Mesendoderm (in vitro differentiated cells): ENCODE data around the gene RASGRF1.

ENCODE experiments used
- DNase-seq: peaks from one replicate; pipeline ENCODE4 v3.0.0; 2013
- H2AK5ac ChIP-seq: 2 replicates; pipeline ENCODE4 v1.6.1; 2013; ENCODE audit warnings: low read length, inconsistent platforms
- H2BK120ac ChIP-seq: 2 replicates; pipeline ENCODE4 v1.6.1; 2013; ENCODE audit warnings: low read depth, mild to moderate bottlenecking, low read length, moderate library complexity, mixed read lengths
- H2BK15ac ChIP-seq: replicated peaks from 2 replicates; pipeline ENCODE4 v1.6.1; 2013; ENCODE audit warnings: low read depth, mild to moderate bottlenecking, moderate library complexity
- H2BK5ac ChIP-seq: 2 replicates; pipeline ENCODE4 v1.6.1; 2013; ENCODE audit warnings: low read length, inconsistent platforms
- H3K18ac ChIP-seq: 2 replicates; pipeline ENCODE4 v1.6.1; 2013; ENCODE audit warnings: mild to moderate bottlenecking, low read length, mixed read lengths
- H3K23ac ChIP-seq: one replicate; pipeline ENCODE4 v1.6.1; 2013; ENCODE audit warnings: low read length
- H3K27ac ChIP-seq: 2 replicates; pipeline ENCODE4 v1.5.1; 2013; ENCODE audit warnings: low read depth, mild to moderate bottlenecking, inconsistent platforms, low read length, moderate library complexity
- H3K27me3 ChIP-seq: 2 replicates; pipeline ENCODE4 v1.6.1; 2013; ENCODE audit warnings: low read length, control low read depth, mild to moderate bottlenecking, inconsistent platforms; ENCODE audit not compliant: insufficient read depth, poor library complexity
- H3K36me3 ChIP-seq: 2 replicates; pipeline ENCODE4 v1.6.1; 2013; ENCODE audit warnings: low read length, inconsistent platforms; ENCODE audit not compliant: control insufficient read depth, insufficient read depth
- H3K4ac ChIP-seq: one replicate; pipeline ENCODE4 v1.6.1; 2013; ENCODE audit warnings: low read depth, mild to moderate bottlenecking, low read length, moderate library complexity
- H3K4me1 ChIP-seq: 2 replicates; pipeline ENCODE4 v1.6.1; 2013; ENCODE audit warnings: low read depth, low read length, inconsistent platforms; ENCODE audit not compliant: control insufficient read depth
- H3K4me2 ChIP-seq: 2 replicates; pipeline ENCODE4 v1.6.1; 2013; ENCODE audit warnings: low read length
- H3K4me3 ChIP-seq: 2 replicates; pipeline ENCODE4 v1.5.1; 2013; ENCODE audit warnings: mild to moderate bottlenecking, low read length
- H3K56ac ChIP-seq: one replicate; pipeline ENCODE4 v1.6.1; 2013; ENCODE audit warnings: low read length
- H3K79me1 ChIP-seq: 2 replicates; pipeline ENCODE4 v1.6.1; 2013; ENCODE audit warnings: low read length, inconsistent platforms
- H3K79me2 ChIP-seq: 2 replicates; pipeline ENCODE4 v1.6.1; 2013; ENCODE audit warnings: mild to moderate bottlenecking, low read length; ENCODE audit not compliant: control insufficient read depth, insufficient read depth
- H3K9ac ChIP-seq: 2 replicates; pipeline ENCODE4 v1.6.1; 2013; ENCODE audit warnings: low read length, inconsistent platforms
- H4K5ac ChIP-seq: one replicate; pipeline ENCODE4 v1.6.1; 2013; ENCODE audit warnings: low read length
- H4K8ac ChIP-seq: one replicate; pipeline ENCODE4 v1.6.1; 2013; ENCODE audit warnings: low read depth, mild to moderate bottlenecking, control low read depth, low read length, moderate library complexity
- WGBS: extraction: QIAGEN DNeasy Blood & Tissue Kit; methylation state at CpG from one replicate; pipeline ENCODE4 v1.1.7; 2013; ENCODE audit warnings: low lambda C conversion rate, missing lambda C conversion rate; ENCODE audit not compliant: insufficient coverage; ENCODE audit errors: extremely low coverage; 5-methylcytosine and 5-hydroxymethylcytosine counted together

The RASGRF1 gene

DNA sequence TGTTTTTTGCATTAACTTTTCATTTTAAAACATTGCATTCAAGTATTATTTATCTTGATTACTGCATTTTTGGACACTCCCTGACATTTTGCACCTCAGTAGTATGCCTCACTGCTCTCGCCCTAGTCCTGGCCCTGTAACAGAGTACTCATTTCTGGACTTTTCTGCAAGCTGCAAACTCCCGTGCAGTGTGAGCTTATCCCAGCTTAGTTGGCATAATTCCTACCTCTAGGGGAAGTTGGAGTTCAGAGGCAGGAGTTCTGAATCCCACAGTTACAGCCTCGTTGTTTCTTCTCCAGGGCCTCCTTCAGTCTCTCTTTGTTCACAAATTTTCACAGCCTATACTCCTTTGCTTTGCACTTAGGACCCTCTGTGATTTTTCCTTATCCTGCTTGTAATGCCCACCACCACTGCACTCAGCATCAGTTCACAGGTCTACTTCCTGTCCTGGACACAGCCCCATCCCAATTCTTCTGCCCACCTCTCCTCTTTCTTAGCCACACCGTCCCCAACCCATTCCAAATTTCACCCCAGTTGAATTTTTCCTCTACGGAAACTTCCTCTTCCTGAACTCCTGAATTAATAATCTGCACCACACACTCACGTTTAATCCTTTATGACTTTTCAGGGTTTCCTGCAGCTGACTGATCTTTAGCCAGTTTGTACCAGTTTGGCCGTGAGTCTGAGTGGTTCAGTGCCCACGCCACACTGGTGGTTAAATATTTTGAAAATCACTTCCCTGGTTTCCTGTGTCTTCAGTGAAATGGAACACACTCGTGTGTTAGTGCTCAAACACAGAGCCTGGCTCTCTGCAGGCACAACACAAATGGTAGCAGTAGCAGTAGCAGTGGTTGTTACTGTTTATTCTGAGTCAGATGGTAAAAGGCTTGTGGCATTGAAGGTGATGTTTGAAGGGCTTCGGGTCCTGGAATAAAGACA, 139.4 kb downstream of the RASGRF1 start:
- Histone ChIP-seq H3K36me3 (no peaks in the 10 kb centered on the region), H3K4me1 (peaks cover 1% of the 10 kb centered on the region), H3K27ac (no peak overlapping the region), H3K56ac (peak overlapping the region; percentile 34), H2BK5ac (no peak overlapping the region), H3K9ac (no peak overlapping the region), H4K5ac (no peak overlapping the region), H3K23ac (no peak overlapping the region), H2AK5ac (no peak overlapping the region), H2BK15ac (no peak overlapping the region), H4K8ac (no peak overlapping the region), H2BK120ac (no peak overlapping the region), H3K4me2 (no peak overlapping the region), H3K18ac (no peak overlapping the region), H3K4me3 (no peak overlapping the region), H3K79me1 (no peaks in the 10 kb centered on the region), H3K27me3 (no peaks in the 10 kb centered on the region), H3K79me2 (no peaks in the 10 kb centered on the region), H3K4ac (no peak overlapping the region)
- peak; percentile 34 for DNase-seq
- no CpG with 5 or more reads among the region's 10 CpGs for WGBS

GRCh38 chr15:78950343-78950742, 140.2 kb downstream of the RASGRF1 start:
- no CpG with 5 or more reads among the region's 9 CpGs for WGBS
- Histone ChIP-seq H3K27me3 (no peaks in the 10 kb centered on the region), H3K27ac (no peak overlapping the region), H3K4me2 (no peak overlapping the region), H2BK120ac (no peak overlapping the region), H2BK15ac (no peak overlapping the region), H4K8ac (no peak overlapping the region), H4K5ac (no peak overlapping the region), H3K23ac (no peak overlapping the region), H3K36me3 (no peaks in the 10 kb centered on the region), H3K4ac (no peak overlapping the region), H3K18ac (no peak overlapping the region), H3K79me1 (no peaks in the 10 kb centered on the region), H2BK5ac (no peak overlapping the region), H2AK5ac (no peak overlapping the region), H3K79me2 (no peaks in the 10 kb centered on the region), H3K56ac (peak overlapping the region; percentile 15), H3K4me3 (no peak overlapping the region), H3K4me1 (peaks cover 1% of the 10 kb centered on the region), H3K9ac (no peak overlapping the region)
- DNase-seq = no peak

GRCh38 chr15:78949461-78949860, 141.1 kb downstream of the RASGRF1 start:
- Histone ChIP-seq H3K4me1 (peaks cover 1% of the 10 kb centered on the region), H2BK15ac (no peak overlapping the region), H3K23ac (no peak overlapping the region), H4K5ac (no peak overlapping the region), H3K4me2 (no peak overlapping the region), H3K9ac (no peak overlapping the region), H2AK5ac (no peak overlapping the region), H4K8ac (no peak overlapping the region), H3K36me3 (no peaks in the 10 kb centered on the region), H3K18ac (no peak overlapping the region), H3K79me1 (no peaks in the 10 kb centered on the region), H3K79me2 (no peaks in the 10 kb centered on the region), H3K27ac (no peak overlapping the region), H3K56ac (no peak overlapping the region), H3K27me3 (no peaks in the 10 kb centered on the region), H2BK5ac (no peak overlapping the region), H3K4ac (no peak overlapping the region), H3K4me3 (no peak overlapping the region), H2BK120ac (no peak overlapping the region)
- no CpG with 5 or more reads among the region's 1 CpG for WGBS
- DNase-seq = no peak

DNA sequence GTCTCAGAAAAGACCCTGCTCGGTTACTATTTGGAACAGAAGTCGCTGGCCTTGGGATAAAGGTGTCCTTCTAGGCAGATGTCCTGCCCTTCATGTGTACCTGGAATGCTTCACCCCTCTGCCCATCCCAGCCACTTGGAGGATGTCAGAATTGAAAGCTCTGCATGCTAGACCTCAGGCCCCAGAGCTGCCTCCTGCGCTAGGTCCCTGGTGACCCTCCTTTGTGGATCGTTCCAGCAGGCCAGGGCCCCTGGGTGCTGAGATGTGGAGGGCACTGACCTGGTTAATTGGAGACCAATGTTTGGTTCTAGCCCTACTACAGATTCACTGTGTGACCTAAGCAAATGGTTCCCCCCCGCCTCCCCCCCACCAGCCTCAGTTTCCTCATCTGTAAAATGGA, 143.1 kb downstream of the RASGRF1 start:
- Histone ChIP-seq H3K9ac (no peak overlapping the region), H3K27me3 (no peaks in the 10 kb centered on the region), H2BK15ac (no peak overlapping the region), H3K79me1 (no peaks in the 10 kb centered on the region), H4K5ac (no peak overlapping the region), H2BK120ac (no peak overlapping the region), H3K56ac (peak overlapping the region; percentile 34), H2AK5ac (no peak overlapping the region), H3K4me1 (peaks cover 1% of the 10 kb centered on the region), H3K18ac (no peak overlapping the region), H3K4me2 (no peak overlapping the region), H3K4ac (no peak overlapping the region), H3K27ac (no peak overlapping the region), H4K8ac (no peak overlapping the region), H3K23ac (no peak overlapping the region), H3K4me3 (no peak overlapping the region), H2BK5ac (no peak overlapping the region), H3K79me2 (no peaks in the 10 kb centered on the region), H3K36me3 (no peaks in the 10 kb centered on the region)
- no CpG with 5 or more reads among the region's 5 CpGs for WGBS
- no peak for DNase-seq

- Histone ChIP-seq H3K18ac (no peak overlapping the region), H3K23ac (no peak overlapping the region), H3K4me3 (no peak overlapping the region), H3K79me2 (no peaks in the 10 kb centered on the region), H2BK15ac (no peak overlapping the region), H2BK120ac (no peak overlapping the region), H3K4me2 (no peak overlapping the region), H3K9ac (no peak overlapping the region), H3K4me1 (no peaks in the 10 kb centered on the region), H4K5ac (no peak overlapping the region), H3K79me1 (no peaks in the 10 kb centered on the region), H3K56ac (no peak overlapping the region), H2AK5ac (no peak overlapping the region), H4K8ac (no peak overlapping the region), H3K27me3 (no peaks in the 10 kb centered on the region), H3K27ac (no peak overlapping the region), H3K36me3 (no peaks in the 10 kb centered on the region), H3K4ac (no peak overlapping the region), H2BK5ac (no peak overlapping the region)
- DNase-seq = no peak
- WGBS = no CpG with 5 or more reads among the region's 5 CpGs
Measured at GRCh38 chr15:78946493-78946892, 144.1 kb downstream of the RASGRF1 start.
